Measurements from ENCODE around the gene PPP4R3B.

PPP4R3B gene

GRCh38 chr2:55502590-55503141 is 114.8 kb downstream of the PPP4R3B start:
- no peak for DNase-seq

GRCh38 chr2:55500025-55500424 is 117.4 kb downstream of the PPP4R3B start:
- no peak for DNase-seq

GRCh38 chr2:55498582-55498981 is 118.8 kb downstream of the PPP4R3B start:
- DNase-seq, result no peak
